Neural cell (in vitro differentiated cells): Measurements from ENCODE around the gene SLC25A29. TPM values are rescaled to one million over a fixed set of nuclear protein-coding genes. Genes with fewer than 3 reads are reported as not detected.

Source experiments
- H2AFZ ChIP-seq: fragments of 200-600, 300-800 bp; sonication (generic), shearing (Covaris generic); 2 replicates; pipeline ENCODE4 v1.6.0; 2014; ENCODE audit warnings: low read depth, mild to moderate bottlenecking, antibody characterized with exemption, low read length, moderate library complexity
- H3F3A ChIP-seq: fragments of 200-600 bp; shearing (Covaris generic); 2 replicates; pipeline ENCODE4 v1.6.1; 2016; ENCODE audit warnings: mild to moderate bottlenecking, moderate library complexity, mixed read lengths, antibody characterized with exemption, low read length; ENCODE audit not compliant: insufficient read depth, poor library complexity, severe bottlenecking
- H3K27ac ChIP-seq: fragments of 200-600, 300-800 bp; sonication (generic), shearing (Covaris generic); 2 replicates; pipeline ENCODE4 v1.5.1; 2014; ENCODE audit warnings: mild to moderate bottlenecking, low read length, moderate library complexity
- H3K27me3 ChIP-seq: fragments of 300-800, 200-600 bp; sonication (generic), shearing (Covaris generic); 2 replicates; pipeline ENCODE4 v1.6.0; 2014; ENCODE audit warnings: mild to moderate bottlenecking, low read depth, low read length, moderate library complexity; ENCODE audit not compliant: insufficient read depth
- H3K36me3 ChIP-seq: fragments of 300-800, 200-600 bp; sonication (generic), shearing (Covaris generic); 2 replicates; pipeline ENCODE4 v1.5.1; 2014; ENCODE audit warnings: mild to moderate bottlenecking, antibody characterized with exemption, low read length, moderate library complexity; ENCODE audit not compliant: insufficient read depth
- H3K4me2 ChIP-seq: fragments of 300-800, 200-600 bp; sonication (generic), shearing (Covaris generic); 2 replicates; pipeline ENCODE4 v1.6.0; 2014; ENCODE audit warnings: mild to moderate bottlenecking, low read length
- H3K4me3 ChIP-seq: fragments of 300-800, 200-600 bp; sonication (generic), shearing (Covaris generic); 2 replicates; pipeline ENCODE4 v1.5.1; 2014; ENCODE audit warnings: mild to moderate bottlenecking, low read length, moderate library complexity
- H3K79me2 ChIP-seq: fragments of 200-600 bp; shearing (Covaris generic); replicated peaks from 2 replicates; pipeline ENCODE4 v1.6.0; 2014; ENCODE audit warnings: mild to moderate bottlenecking, low read length, moderate library complexity; ENCODE audit not compliant: insufficient read depth
- H3K9ac ChIP-seq: fragments of 300-800, 200-600 bp; sonication (generic), shearing (Covaris generic); 2 replicates; pipeline ENCODE4 v1.6.1; 2016; ENCODE audit warnings: mild to moderate bottlenecking, low read length, mixed read lengths
- H3K9me2 ChIP-seq: fragments of 200-600 bp; shearing (Covaris generic); 2 replicates; pipeline ENCODE4 v1.6.1; 2016; ENCODE audit warnings: mild to moderate bottlenecking, low read length, mixed read lengths; ENCODE audit not compliant: insufficient read depth
- H3K9me3 ChIP-seq: fragments of 200-600, 300-800 bp; sonication (generic), shearing (Covaris generic); 2 replicates; pipeline ENCODE4 v1.6.1; 2016; ENCODE audit warnings: mild to moderate bottlenecking, mixed run types, low read length, moderate library complexity, mixed read lengths
- H4K20me1 ChIP-seq: fragments of 200-600 bp; shearing (Covaris generic); 2 replicates; pipeline ENCODE4 v1.6.1; 2016; ENCODE audit warnings: mild to moderate bottlenecking, mixed run types; ENCODE audit not compliant: insufficient read depth
- CTCF ChIP-seq: fragments of 450-650 bp; IDR thresholded peaks from 2 replicates; pipeline ENCODE4 v1.5.1; 2014; ENCODE audit warnings: antibody characterized with exemption, mild to moderate bottlenecking, moderate library complexity; ENCODE audit not compliant: poor library complexity, severe bottlenecking
- EP300 ChIP-seq: fragments of 450-650 bp; conservative IDR thresholded peaks from 2 replicates; pipeline ENCODE4 v1.6.1; 2014; ENCODE audit warnings: antibody characterized with exemption, mild to moderate bottlenecking, moderate library complexity; ENCODE audit not compliant: poor library complexity, severe bottlenecking
- EZH2 ChIP-seq: fragments of 200-600, 300-800 bp; shearing (Covaris generic), sonication (generic); IDR thresholded peaks from 2 replicates; pipeline ENCODE4 v1.6.1; 2014; ENCODE audit warnings: antibody characterized with exemption, low read length, borderline replicate concordance, mild to moderate bottlenecking; ENCODE audit not compliant: insufficient read depth, poor library complexity, severe bottlenecking
- MXI1 ChIP-seq: fragments of 450-650 bp; conservative IDR thresholded peaks from 2 replicates; pipeline ENCODE4 v1.6.1; 2014; ENCODE audit warnings: antibody characterized with exemption, mild to moderate bottlenecking; ENCODE audit not compliant: poor library complexity, severe bottlenecking
- POLR2AphosphoS5 ChIP-seq: IDR thresholded peaks from 2 replicates; pipeline ENCODE4 v1.6.1; 2012
- RAD21 ChIP-seq: fragments of 450-650 bp; conservative IDR thresholded peaks from 2 replicates; pipeline ENCODE4 v1.6.1; 2014; ENCODE audit warnings: antibody characterized with exemption, mild to moderate bottlenecking, moderate library complexity
- REST ChIP-seq: IDR thresholded peaks from 2 replicates; pipeline ENCODE4 v1.6.1; 2012; ENCODE audit warnings: borderline replicate concordance
- SMC3 ChIP-seq: fragments of 450-650 bp; conservative IDR thresholded peaks from 2 replicates; pipeline ENCODE4 v1.6.1; 2014; ENCODE audit warnings: antibody characterized with exemption, mild to moderate bottlenecking, moderate library complexity; ENCODE audit not compliant: poor library complexity
- TAF1 ChIP-seq: IDR thresholded peaks from 2 replicates; pipeline ENCODE4 v1.6.1; 2012; ENCODE audit warnings: low read depth
- polyA plus RNA-seq: library from polyadenylated mRNA; depleted of rRNA; stranded (reverse); fragments of >200 nt; gene quantifications from 2 replicates; pipeline ENCODE4 v1.2.3, GENCODE V29; 2014

Gene SLC25A29
- polyA plus RNA-seq, 1 donor from 2014 or later = 447 TPM

GRCh38 chr14:100330007-100330344, 23.7 kb upstream of the SLC25A29 start:
- Histone ChIP-seq H3K9me2 (no peaks in the 10 kb centered on the region), H3F3A (no peaks in the 10 kb centered on the region), H3K9me3 (no peaks in the 10 kb centered on the region), H3K9ac (no peak overlapping the region), H3K27ac (no peak overlapping the region), H3K4me3 (no peak overlapping the region), H3K79me2 (no peaks in the 10 kb centered on the region), H2AFZ (no peak overlapping the region), H3K4me2 (no peak overlapping the region), H4K20me1 (no peaks in the 10 kb centered on the region), H3K36me3 (no peaks in the 10 kb centered on the region), H3K27me3 (no peaks in the 10 kb centered on the region)
- TF ChIP-seq SMC3 = no peak
- no peak for TF ChIP-seq TAF1

DNA sequence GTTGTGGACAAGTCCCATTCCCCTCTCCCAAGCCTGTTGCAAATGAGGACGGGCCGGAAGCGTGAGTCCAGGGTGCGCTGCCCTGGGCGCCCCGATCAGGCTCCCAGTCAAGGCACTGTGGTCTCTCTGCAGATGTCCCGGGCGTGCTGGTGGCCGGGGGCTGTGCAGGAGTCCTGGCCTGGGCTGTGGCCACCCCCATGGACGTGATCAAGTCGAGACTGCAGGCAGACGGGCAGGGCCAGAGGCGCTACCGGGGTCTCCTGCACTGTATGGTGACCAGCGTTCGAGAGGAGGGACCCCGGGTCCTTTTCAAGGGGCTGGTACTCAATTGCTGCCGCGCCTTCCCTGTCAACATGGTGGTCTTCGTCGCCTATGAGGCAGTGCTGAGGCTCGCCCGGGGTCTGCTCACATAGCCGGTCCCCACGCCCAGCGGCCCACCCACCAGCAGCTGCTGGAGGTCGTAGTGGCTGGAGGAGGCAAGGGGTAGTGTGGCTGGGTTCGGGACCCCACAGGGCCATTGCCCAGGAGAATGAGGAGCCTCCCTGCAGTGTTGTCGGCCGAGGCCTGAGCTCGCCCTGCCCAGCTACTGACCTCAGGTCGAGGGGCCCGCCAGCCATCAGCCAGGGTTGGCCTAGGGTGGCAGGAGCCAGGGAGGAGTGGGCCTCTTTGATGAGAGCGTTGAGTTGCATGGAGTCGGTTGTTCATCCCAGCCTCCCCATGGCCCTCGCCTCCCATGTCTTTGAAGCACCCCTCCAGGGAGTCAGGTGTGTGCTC, 23.2 kb upstream of the SLC25A29 start:
- Histone ChIP-seq H3K4me2 (no peak overlapping the region), H3K9me3 (no peaks in the 10 kb centered on the region), H3K27me3 (no peaks in the 10 kb centered on the region), H3K79me2 (no peaks in the 10 kb centered on the region), H3K36me3 (no peaks in the 10 kb centered on the region), H3K9ac (no peak overlapping the region), H3K4me3 (no peak overlapping the region), H3K27ac (no peak overlapping the region), H2AFZ (no peak overlapping the region), H3K9me2 (no peaks in the 10 kb centered on the region), H3F3A (no peaks in the 10 kb centered on the region), H4K20me1 (no peaks in the 10 kb centered on the region)
- TF ChIP-seq TAF1 (no peak), EP300 (no peak), RAD21 (no peak), POLR2AphosphoS5 (no peak), EZH2 (no peak), REST (no peak), CTCF (no peak), MXI1 (no peak), SMC3 (no peak)
